ENCODE data around the gene MXI1.

DNA sequence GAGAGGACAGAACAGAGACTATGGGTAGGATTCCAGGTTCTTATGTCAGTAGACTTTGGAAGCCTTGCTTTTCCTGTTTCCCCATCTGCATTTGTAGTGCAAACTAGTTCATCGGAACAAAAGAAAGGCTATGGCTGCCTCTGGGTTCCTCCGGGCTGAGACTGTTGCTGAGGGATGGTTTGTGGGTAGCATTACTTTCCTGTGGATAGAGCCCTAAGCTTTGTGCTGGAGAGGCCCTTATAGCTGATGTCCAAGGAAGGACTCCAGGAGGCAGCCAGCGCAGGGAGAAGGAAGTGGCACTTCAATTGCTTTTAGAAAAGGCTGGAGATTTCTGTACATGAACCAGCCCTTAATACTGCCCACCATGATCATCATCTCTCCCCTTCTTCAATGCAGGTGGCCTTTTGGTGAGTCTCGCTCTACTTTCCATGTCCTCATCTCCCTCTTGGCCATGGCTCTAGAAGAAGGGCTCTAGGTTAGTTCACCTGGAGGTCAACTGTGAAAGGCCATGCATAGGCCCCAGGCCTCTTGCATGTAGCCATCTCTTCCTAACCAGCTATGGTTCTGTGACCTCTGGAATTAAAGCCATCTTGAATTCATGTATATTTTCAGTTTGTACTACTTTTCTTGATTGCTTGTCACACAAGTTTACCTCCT is 15.4 kb downstream of the MXI1 start:
- TF ChIP-seq, protein P1, sequence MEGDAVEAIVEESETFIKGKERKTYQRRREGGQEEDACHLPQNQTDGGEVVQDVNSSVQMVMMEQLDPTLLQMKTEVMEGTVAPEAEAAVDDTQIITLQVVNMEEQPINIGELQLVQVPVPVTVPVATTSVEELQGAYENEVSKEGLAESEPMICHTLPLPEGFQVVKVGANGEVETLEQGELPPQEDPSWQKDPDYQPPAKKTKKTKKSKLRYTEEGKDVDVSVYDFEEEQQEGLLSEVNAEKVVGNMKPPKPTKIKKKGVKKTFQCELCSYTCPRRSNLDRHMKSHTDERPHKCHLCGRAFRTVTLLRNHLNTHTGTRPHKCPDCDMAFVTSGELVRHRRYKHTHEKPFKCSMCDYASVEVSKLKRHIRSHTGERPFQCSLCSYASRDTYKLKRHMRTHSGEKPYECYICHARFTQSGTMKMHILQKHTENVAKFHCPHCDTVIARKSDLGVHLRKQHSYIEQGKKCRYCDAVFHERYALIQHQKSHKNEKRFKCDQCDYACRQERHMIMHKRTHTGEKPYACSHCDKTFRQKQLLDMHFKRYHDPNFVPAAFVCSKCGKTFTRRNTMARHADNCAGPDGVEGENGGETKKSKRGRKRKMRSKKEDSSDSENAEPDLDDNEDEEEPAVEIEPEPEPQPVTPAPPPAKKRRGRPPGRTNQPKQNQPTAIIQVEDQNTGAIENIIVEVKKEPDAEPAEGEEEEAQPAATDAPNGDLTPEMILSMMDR (IDR thresholded peaks at IDR 0.05; ENCODE audit: insufficient read depth, low read depth, low read length) = no peak
- TF ChIP-seq EZH2 (IDR thresholded peaks at IDR 0.05; ENCODE audit: insufficient read depth, low read length) = no peak
